HG03558 (cell line): Measurements from ENCODE around the gene POGLUT2.
A peak's percentile ranks its signal among the peaks of the same experiment; 100 is the strongest.
"Not testable (repeated sequence)": the region's sequence is repeated elsewhere in the genome, so short reads cannot be mapped to it uniquely, and the experiment has no call there.

Experiments
- ATAC-seq: cut with Tn5 transposase; IDR thresholded peaks from one replicate; pipeline ENCODE4 v1.9.1; 2021; ENCODE audit warnings: moderate number of reproducible peaks; ENCODE audit not compliant: unreplicated experiment; ENCODE audit errors: extremely low read depth

The POGLUT2 gene

GRCh38 chr13:102812611-102813287 lies 14.0 kb upstream of the POGLUT2 start:
- ATAC-seq, result no peak

GRCh38 chr13:102807699-102808098 lies 8.9 kb upstream of the POGLUT2 start:
- no peak for ATAC-seq

- ATAC-seq, result no peak
Observed at GRCh38 chr13:102805680-102806079, 6.9 kb upstream of the POGLUT2 start.

- peak; percentile 58 for ATAC-seq
Observed at GRCh38 chr13:102800145-102801041, 1.6 kb upstream of the POGLUT2 start.

GRCh38 chr13:102799426-102800144 lies 809 bp upstream of the POGLUT2 start:
- ATAC-seq, result no peak

GRCh38 chr13:102793611-102794355 lies 5.0 kb downstream of the POGLUT2 start:
- no peak for ATAC-seq

GRCh38 chr13:102792396-102792795 lies 6.4 kb downstream of the POGLUT2 start:
- no peak for ATAC-seq

- ATAC-seq, result no peak
Observed at GRCh38 chr13:102788683-102789082, 10.1 kb downstream of the POGLUT2 start.

GRCh38 chr13:102784483-102784882 lies 14.3 kb downstream of the POGLUT2 start:
- ATAC-seq, result no peak

GRCh38 chr13:102781591-102781990 lies 17.2 kb downstream of the POGLUT2 start:
- ATAC-seq, result no peak

GRCh38 chr13:102780656-102781055 lies 18.1 kb downstream of the POGLUT2 start:
- ATAC-seq, result not testable (repeated sequence)

GRCh38 chr13:102779436-102780159 lies 19.2 kb downstream of the POGLUT2 start:
- ATAC-seq, result no peak

- ATAC-seq, result no peak
Observed at GRCh38 chr13:102777736-102778135, 21.0 kb downstream of the POGLUT2 start.

- no peak for ATAC-seq
Observed at GRCh38 chr13:102776271-102776670, 22.5 kb downstream of the POGLUT2 start.

GRCh38 chr13:102774591-102775520 lies 23.9 kb downstream of the POGLUT2 start:
- ATAC-seq, result no peak

GRCh38 chr13:102774214-102774568 lies 24.6 kb downstream of the POGLUT2 start:
- ATAC-seq, result no peak

- ATAC-seq, result peak; percentile 84
Observed at GRCh38 chr13:102773441-102774213, 25.1 kb downstream of the POGLUT2 start, which contains the start of gene TEX30. Gene TEX30, minus strand, starts transcription at chr13:102773786. Its CDS starts 3,760 bp downstream, at chr13:102770026.

GRCh38 chr13:102772042-102772425 lies 26.7 kb downstream of the POGLUT2 start:
- ATAC-seq, result no peak
